LoVo (cell line): ENCODE data around the gene ACTG1.

Experiments
- DNase-seq: peaks from one replicate; pipeline ENCODE4 v3.0.0-alpha.2; 2016; ENCODE audit warnings: low spot score

ACTG1 gene

GRCh38 chr17:81464586-81464985 lies 48.0 kb downstream of the ACTG1 start:
- no peak for DNase-seq

- DNase-seq: no peak
Measured at GRCh38 chr17:81463506-81463905, 49.1 kb downstream of the ACTG1 start.

- no peak for DNase-seq
Measured at GRCh38 chr17:81462506-81463125, 50.0 kb downstream of the ACTG1 start.

- DNase-seq: no peak
Measured at GRCh38 chr17:81461607-81462500, 50.7 kb downstream of the ACTG1 start.

- no peak for DNase-seq
Measured at GRCh38 chr17:81460856-81461460, 51.6 kb downstream of the ACTG1 start.
